Measurements from ENCODE around the gene AP2B1.
A peak's percentile ranks its signal among the peaks of the same experiment; 100 is the strongest.

Gene AP2B1

GRCh38 chr17:35752471-35752870 lies 165.3 kb downstream of the AP2B1 start:
- no peak for TF ChIP-seq CTCF (IDR thresholded peaks at IDR 0.05; ENCODE audit: low read depth, low read length)
- DNase-seq (ENCODE audit: extremely low read depth, low read depth) = no peak

- no peak for DNase-seq (ENCODE audit: extremely low read depth, low read depth)
- no peak for TF ChIP-seq CTCF (IDR thresholded peaks at IDR 0.05; ENCODE audit: low read depth, low read length)
Observed at GRCh38 chr17:35752945-35753764, 166.0 kb downstream of the AP2B1 start, which contains the start of gene GAS2L2. Gene GAS2L2 (minus strand): TSS chr17:35753239. CDS start chr17:35752850, 389 bp downstream.

GRCh38 chr17:35757243-35757642 lies 170.1 kb downstream of the AP2B1 start:
- DNase-seq (ENCODE audit: extremely low read depth, low read depth) = no peak
- TF ChIP-seq CTCF (IDR thresholded peaks at IDR 0.05; ENCODE audit: low read depth, low read length) = no peak

GRCh38 chr17:35760587-35760986 lies 173.5 kb downstream of the AP2B1 start, which contains the start of gene C17orf50:
Gene C17orf50 (plus strand): TSS chr17:35760887. CDS start chr17:35760942, 55 bp downstream.
- DNase-seq (ENCODE audit: extremely low read depth, low read depth) = no peak
- no peak for TF ChIP-seq CTCF (IDR thresholded peaks at IDR 0.05; ENCODE audit: low read depth, low read length)

- no peak for DNase-seq (ENCODE audit: extremely low read depth, low read depth)
- no peak for TF ChIP-seq CTCF (IDR thresholded peaks at IDR 0.05; ENCODE audit: low read depth, low read length)
Observed at GRCh38 chr17:35761601-35762000, 174.5 kb downstream of the AP2B1 start.

- DNase-seq (ENCODE audit: extremely low read depth, low read depth) = no peak
- TF ChIP-seq CTCF (IDR thresholded peaks at IDR 0.05; ENCODE audit: low read depth, low read length) = no peak
Observed at GRCh38 chr17:35763767-35764122, 176.6 kb downstream of the AP2B1 start.

GRCh38 chr17:35764123-35764991 lies 177.2 kb downstream of the AP2B1 start:
- peak; percentile 82 for TF ChIP-seq CTCF (IDR thresholded peaks at IDR 0.05; ENCODE audit: low read depth, low read length)
- DNase-seq (ENCODE audit: extremely low read depth, low read depth) = no peak

Measured in AG09319 (cell line).